ENCODE results near the gene CADM2.

Gene CADM2

DNA sequence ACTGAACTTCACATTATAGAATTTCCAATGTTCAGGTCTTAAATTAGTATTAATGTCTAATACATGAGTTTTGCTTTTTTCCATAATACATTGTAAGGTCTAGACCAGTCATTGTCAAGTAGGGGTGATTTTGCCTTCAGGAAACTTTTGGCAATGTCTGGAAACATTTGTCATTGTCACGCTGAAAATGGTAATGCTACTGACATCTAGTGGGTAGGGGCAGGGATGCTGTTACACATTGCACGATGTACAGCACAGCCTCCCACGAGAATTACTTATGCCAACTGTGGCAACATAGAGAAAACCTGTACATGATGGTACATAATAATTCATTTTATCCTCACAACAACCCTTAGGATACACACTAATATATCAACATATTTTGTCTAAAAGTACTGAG, 384.1 kb downstream of the CADM2 start:
- DNase-seq: peak; percentile 2 to 8

GRCh38 chr3:85355572-85355971, 396.8 kb downstream of the CADM2 start:
- DNase-seq: no peak

GRCh38 chr3:85360742-85361387, 402.1 kb downstream of the CADM2 start:
- peak in 1 of 2 donors; percentile 15 for DNase-seq

GRCh38 chr3:85364296-85364909, 405.6 kb downstream of the CADM2 start:
- no peak for DNase-seq

GRCh38 chr3:85370341-85370740, 411.6 kb downstream of the CADM2 start:
- no peak for DNase-seq

DNA sequence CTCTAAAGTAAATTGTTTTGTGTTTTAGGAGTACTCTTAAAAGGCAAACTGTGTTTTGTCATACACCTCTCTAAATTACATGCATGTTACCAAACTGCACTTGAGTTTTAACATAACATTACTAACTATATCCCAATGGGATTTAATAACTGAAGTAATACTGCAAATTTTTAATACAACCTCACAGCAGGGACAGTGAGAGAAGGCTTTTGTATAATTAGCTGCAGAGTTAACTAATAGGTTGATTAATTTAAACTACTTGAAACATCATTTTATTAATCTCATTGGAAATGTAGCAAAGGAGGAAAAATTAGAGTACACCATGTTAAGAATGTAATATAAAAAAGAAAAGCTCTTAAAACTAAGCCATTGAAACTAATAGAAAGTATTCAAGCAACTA, 417.3 kb downstream of the CADM2 start:
- DNase-seq: no peak

DNA sequence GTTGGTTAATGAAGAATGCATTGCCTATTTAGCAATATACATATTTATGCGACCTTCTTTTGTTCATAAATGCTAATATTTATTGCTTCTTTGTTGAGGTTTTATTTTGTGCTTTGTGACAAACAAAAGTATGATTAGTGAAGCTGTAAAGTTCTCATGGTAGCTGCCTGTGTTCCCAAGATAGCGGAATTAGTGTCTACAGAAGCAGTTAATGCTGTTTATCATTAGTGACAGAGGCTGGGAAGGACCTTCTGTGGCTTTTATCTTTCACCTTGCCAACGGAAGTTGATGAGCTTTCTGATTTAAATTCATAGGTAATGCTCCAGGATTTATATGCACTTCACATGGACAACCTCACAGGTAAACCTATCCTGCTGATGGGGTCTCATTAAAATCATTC, 418.3 kb downstream of the CADM2 start:
- no peak for DNase-seq

DNA sequence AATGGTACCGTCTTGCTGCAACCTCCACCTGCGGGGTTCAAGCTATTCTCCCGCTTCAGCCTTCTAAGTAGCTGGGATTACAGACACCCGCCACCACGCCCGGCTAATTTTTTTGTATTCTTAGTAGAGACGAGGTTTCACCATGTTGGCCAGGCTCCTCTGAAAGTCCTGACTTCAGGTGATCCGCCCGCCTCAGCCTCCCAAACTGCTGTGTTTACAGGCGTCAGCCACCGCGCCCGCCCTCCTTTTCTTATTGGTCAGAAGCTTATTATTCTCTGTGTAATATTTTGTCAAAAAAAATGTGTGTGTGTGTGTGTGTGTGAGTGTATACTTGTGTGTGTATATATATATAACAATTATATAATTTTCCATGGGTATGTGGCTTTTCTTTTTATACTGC, 425.6 kb downstream of the CADM2 start:
- DNase-seq: no peak

- DNase-seq: no peak
Observed at GRCh38 chr3:85387913-85388505, 429.2 kb downstream of the CADM2 start.

GRCh38 chr3:85394424-85394823, 435.6 kb downstream of the CADM2 start:
- no peak for DNase-seq

DNA sequence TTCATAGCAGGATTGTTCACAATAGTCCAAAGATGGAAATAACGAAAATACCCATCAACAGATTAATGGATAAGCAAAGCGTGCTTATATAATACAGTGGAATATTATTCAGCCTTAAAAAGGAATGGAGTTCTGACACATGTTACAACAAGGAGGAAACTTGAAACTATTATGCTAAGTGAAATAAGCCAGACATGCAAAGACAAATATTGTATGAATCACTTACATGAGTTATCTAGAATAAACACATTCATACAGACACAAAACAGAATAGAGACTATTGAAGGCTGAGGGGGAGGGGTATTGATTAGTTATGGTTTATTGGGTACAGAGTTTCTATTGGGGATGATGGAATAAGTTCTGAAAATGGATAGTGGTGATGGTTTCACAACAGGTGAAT, 438.6 kb downstream of the CADM2 start:
- DNase-seq: no peak

DNA sequence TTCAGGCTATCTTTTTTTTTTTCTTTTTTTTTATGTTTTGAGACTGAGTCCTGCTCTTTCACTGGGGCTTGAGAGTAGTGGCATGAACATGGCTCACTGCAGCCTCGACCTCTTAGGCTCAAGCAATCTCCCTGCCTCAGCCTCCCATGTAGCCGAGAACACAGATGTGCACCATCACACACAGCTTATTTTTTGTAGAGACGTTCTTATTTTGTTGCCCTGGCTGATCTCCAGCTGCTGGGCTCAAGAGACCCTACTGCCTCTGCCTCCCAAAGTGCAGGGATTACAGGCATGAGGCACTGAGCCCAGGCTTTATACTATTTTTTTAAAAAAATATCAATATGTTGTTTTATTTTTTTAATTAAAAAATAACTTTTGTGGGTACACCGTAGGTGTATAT, 467.3 kb downstream of the CADM2 start:
- DNase-seq: no peak

DNA sequence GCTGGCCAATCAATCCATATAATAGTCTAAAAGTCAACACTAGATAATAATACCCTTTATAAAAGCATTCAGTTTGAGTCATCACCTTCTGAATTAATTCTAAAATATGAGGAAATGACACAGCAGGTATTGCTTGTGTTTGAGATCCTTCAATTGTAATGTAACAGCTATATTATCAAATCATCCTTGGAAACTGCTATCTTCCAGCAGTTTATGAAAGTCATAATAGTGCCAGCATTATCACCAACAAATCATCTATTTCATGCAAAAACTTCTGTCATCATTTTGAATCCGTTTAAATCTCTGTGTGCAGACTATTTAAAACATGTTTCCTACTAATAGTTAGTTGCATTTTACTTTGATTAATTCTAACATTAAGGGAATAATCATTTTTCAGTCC, 468.7 kb downstream of the CADM2 start:
- DNase-seq: no peak

DNA sequence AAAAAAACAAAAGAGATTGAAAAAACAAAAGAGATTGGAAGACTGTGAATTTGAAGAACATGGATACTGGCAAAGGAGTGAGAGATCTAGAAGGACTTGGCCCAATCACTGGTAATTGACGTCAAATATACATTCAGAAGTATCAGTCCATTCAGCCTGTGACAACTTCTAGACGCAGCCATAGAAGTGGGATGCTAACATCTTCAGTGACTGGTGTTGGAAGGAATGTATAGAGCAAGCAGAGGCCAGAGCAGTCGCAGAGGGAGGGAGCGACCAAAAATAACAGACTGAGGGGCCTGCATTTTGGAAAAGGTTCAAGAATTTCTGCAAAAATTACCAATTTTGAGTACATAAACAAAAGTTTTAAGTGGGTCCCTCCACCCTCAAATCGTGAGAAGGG, 473.3 kb downstream of the CADM2 start:
- no peak for DNase-seq

DNA sequence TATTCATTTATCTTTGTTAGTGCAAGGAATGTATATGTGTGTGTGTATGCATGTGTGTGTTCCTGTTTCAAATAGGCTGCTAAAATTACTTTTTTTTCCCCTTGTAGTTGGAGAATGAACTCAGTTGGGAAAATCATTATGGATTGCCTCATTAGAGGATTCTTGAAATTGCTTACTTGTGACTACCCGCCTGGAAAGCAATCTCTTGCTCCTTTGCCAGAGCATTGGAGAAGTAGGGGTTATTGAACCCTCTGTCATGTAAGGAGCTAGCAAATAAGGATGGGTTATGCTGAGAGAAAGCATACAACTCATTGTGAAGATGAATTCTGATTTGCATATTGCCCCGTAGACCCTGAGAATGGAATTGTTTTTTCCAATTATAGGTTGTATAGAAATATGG, 474.5 kb downstream of the CADM2 start:
- DNase-seq: no peak

DNA sequence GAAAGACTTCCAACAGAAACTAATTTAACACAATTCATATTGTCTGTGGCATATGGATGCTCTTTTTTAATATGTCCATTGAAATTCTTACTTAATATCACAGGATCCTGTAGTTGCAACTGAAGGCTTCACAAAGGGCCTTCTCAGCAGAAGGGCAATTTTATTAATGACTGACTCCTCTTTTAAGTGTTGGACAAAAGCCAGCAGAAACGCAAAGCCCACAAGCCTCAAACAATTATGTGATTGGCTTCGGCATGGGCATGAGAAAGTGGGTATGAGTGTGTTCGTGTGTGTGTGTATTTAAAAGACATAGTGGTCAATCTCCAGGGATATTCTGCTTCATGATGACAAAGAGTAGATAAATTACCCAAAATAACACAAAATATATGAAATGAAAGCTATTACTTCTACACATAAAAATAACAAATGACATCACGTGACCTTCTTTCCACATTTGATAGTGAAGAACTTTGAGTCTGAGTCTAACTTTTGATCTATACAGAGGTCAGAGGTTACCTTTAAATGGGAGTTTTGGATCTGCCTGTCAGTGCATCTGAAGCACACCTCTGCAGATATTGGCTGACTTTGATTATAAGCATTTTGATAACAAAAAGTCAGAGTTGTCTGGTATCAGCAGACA, 496.9 kb downstream of the CADM2 start:
- DNase-seq: no peak

DNA sequence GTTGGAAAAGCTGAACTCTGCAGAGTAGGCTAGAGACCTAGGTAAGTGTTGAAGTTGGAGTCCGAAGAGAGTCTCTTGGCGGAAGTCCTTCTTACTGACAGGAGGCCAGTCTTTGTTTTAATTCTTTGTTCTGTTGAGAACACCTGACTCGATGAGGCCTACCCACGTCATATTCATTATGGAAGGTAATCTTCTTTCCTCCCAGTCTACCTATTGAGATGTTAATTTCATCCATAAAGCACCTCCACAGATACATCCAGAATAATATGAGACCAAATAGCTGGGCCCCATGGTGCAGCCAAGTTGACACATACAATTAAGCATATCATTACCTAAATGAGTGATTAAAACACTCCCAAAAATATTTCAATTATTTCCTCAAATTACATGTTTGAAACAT, 515.5 kb downstream of the CADM2 start:
- DNase-seq: no peak

DNA sequence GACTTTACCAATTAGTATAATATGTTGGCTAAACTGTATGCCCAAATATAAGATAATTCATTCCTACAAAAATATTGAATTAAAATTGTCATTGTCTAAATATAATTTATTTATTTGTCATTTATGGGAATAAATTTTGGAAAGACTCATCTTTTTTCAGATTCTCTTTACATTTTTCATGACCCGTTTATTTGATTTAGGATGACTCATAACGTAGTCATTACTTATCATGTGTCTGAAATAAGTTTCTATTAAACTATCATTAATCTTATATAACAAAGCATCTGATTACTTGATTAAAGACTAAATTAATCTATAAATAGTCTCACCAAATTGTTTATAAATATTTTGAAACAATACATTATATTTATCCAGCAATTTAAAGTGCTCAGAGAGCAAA, 516.6 kb downstream of the CADM2 start:
- no peak for DNase-seq

- no peak for DNase-seq
Observed at GRCh38 chr3:85476891-85477495, 518.2 kb downstream of the CADM2 start.

- no peak for DNase-seq
Observed at GRCh38 chr3:85481411-85482212, 522.8 kb downstream of the CADM2 start.

GRCh38 chr3:85482213-85482490, 523.4 kb downstream of the CADM2 start:
- DNase-seq: no peak

- DNase-seq: no peak
Observed at GRCh38 chr3:85483986-85484385, 525.2 kb downstream of the CADM2 start.

GRCh38 chr3:85487375-85487774, 528.6 kb downstream of the CADM2 start:
- no peak for DNase-seq

Measured in inflammatory macrophage treated with lipopolysaccharide for 1 hour (primary cell).